PC-3 (cell line): ENCODE data around the gene STXBP5L.

Source experiments
- EZH2 ChIP-seq: fragments of 300-600 bp; sonication (generic); IDR thresholded peaks from one replicate; pipeline ENCODE4 v1.6.1; 2017; ENCODE audit warnings: antibody characterized with exemption, mild to moderate bottlenecking, low read length; ENCODE audit not compliant: unreplicated experiment
- EZH2phosphoT487 ChIP-seq: fragments of 300-600 bp; sonication (generic); IDR thresholded peaks from 2 replicates; pipeline ENCODE4 v1.6.1; 2018; ENCODE audit warnings: mild to moderate bottlenecking, antibody characterized with exemption, low read length, borderline replicate concordance
- TF ChIP-seq, protein P1 (sequence below): fragments of 300-600 bp; sonication (generic); conservative IDR thresholded peaks from 2 replicates; pipeline ENCODE4 v1.5.1; 2017; ENCODE audit warnings: antibody characterized with exemption, low read depth, mild to moderate bottlenecking, low read length

DNA sequence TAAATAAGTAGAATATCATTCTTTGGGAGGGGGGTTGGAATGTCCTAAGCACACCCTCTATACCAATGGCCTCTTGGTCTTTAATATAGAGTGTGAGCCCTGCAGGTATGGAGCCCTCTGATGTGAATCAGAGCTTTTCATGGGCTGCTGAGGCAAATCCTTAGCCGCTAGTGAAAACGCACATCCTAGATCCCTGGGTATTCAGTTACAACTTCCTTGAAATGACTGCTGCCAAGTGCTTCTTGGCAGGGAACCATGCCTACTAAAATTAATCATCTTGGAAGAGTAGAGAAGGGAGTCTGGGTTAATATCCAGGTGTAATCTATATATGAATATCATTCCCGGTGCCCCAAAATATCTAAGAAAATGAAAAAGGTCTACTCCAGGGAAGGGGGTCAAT lies 528.6 kb downstream of the STXBP5L start:
- TF ChIP-seq, protein P1, sequence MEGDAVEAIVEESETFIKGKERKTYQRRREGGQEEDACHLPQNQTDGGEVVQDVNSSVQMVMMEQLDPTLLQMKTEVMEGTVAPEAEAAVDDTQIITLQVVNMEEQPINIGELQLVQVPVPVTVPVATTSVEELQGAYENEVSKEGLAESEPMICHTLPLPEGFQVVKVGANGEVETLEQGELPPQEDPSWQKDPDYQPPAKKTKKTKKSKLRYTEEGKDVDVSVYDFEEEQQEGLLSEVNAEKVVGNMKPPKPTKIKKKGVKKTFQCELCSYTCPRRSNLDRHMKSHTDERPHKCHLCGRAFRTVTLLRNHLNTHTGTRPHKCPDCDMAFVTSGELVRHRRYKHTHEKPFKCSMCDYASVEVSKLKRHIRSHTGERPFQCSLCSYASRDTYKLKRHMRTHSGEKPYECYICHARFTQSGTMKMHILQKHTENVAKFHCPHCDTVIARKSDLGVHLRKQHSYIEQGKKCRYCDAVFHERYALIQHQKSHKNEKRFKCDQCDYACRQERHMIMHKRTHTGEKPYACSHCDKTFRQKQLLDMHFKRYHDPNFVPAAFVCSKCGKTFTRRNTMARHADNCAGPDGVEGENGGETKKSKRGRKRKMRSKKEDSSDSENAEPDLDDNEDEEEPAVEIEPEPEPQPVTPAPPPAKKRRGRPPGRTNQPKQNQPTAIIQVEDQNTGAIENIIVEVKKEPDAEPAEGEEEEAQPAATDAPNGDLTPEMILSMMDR, result no peak
- no peak for TF ChIP-seq EZH2phosphoT487
- no peak for TF ChIP-seq EZH2
